HUES48 (cell line): ENCODE measurements around the gene SLC9A2.

Experiments
- H3K27ac ChIP-seq: one replicate; pipeline ENCODE4 v1.7.0; 2013; ENCODE audit warnings: low read depth, low read length, inconsistent platforms
- H3K27me3 ChIP-seq: 2 replicates; pipeline ENCODE4 v1.6.1; 2013; ENCODE audit warnings: mild to moderate bottlenecking, low read length; ENCODE audit not compliant: control insufficient read depth, insufficient read depth
- H3K36me3 ChIP-seq: 2 replicates; pipeline ENCODE4 v1.6.1; 2013; ENCODE audit warnings: low read length; ENCODE audit not compliant: control insufficient read depth, insufficient read depth
- H3K4me1 ChIP-seq: 2 replicates; pipeline ENCODE4 v1.6.1; 2013; ENCODE audit warnings: mild to moderate bottlenecking, low read length; ENCODE audit not compliant: control insufficient read depth, insufficient read depth
- H3K4me3 ChIP-seq: 2 replicates; pipeline ENCODE4 v1.5.1; 2013; ENCODE audit warnings: mild to moderate bottlenecking, low read depth, low read length
- H3K9ac ChIP-seq: 2 replicates; pipeline ENCODE4 v1.6.1; 2013; ENCODE audit warnings: mild to moderate bottlenecking, low read depth, low read length, moderate library complexity
- H3K9me3 ChIP-seq: 2 replicates; pipeline ENCODE4 v1.6.1; 2013; ENCODE audit warnings: low read length; ENCODE audit not compliant: control insufficient read depth, insufficient read depth

Gene SLC9A2

GRCh38 chr2:102619414-102620319 lies at the start of gene SLC9A2:
TSS of gene SLC9A2 (plus strand) at chr2:102619553. CDS start at chr2:102619849, 296 bp downstream.
- Histone ChIP-seq H3K36me3 (no peaks in the 10 kb centered on the region), H3K27ac (no peak within 1 kb of the TSS), H3K9ac (no peak within 1 kb of the TSS), H3K4me1 (peaks cover 14% of the 10 kb centered on the region; the same call in 1 of the 2 replicates), H3K4me3 (peak within 1 kb of the TSS; percentile 62), H3K9me3 (no peaks in the 10 kb centered on the region), H3K27me3 (peaks cover 65% of the 10 kb centered on the region)

- Histone ChIP-seq H3K9me3 (peaks cover 4% of the 10 kb centered on the region; the same call in 1 of the 2 replicates), H3K36me3 (no peaks in the 10 kb centered on the region), H3K4me1 (no peaks in the 10 kb centered on the region; the same call in 1 of the 2 replicates)
These were observed 43.5 kb upstream of the SLC9A2 start for GRCh38 chr2:102575888-102576287.

GRCh38 chr2:102578376-102578775 lies 41.0 kb upstream of the SLC9A2 start:
- Histone ChIP-seq H3K27me3 (no peaks in the 10 kb centered on the region), H3K36me3 (no peaks in the 10 kb centered on the region), H3K9ac (no peak overlapping the region), H3K9me3 (no peaks in the 10 kb centered on the region), H3K27ac (no peak overlapping the region), H3K4me3 (no peak overlapping the region), H3K4me1 (no peaks in the 10 kb centered on the region; the same call in 1 of the 2 replicates)

More at GRCh38 chr2:102575888-102576287, 43.5 kb upstream of the SLC9A2 start:
- H3K4me3 ChIP-seq: no peak overlapping the region
- H3K9ac ChIP-seq: no peak overlapping the region
- no peak overlapping the region for H3K27ac ChIP-seq
- H3K27me3 ChIP-seq: no peaks in the 10 kb centered on the region

- no peak overlapping the region for H3K9ac ChIP-seq
- H3K4me1 ChIP-seq: peaks cover 13% of the 10 kb centered on the region
- H3K9me3 ChIP-seq: no peaks in the 10 kb centered on the region
- no peaks in the 10 kb centered on the region for H3K36me3 ChIP-seq
- no peaks in the 10 kb centered on the region for H3K27me3 ChIP-seq
- H3K27ac ChIP-seq: no peak overlapping the region
- H3K4me3 ChIP-seq: no peak overlapping the region
These were observed 37.4 kb upstream of the SLC9A2 start for GRCh38 chr2:102581911-102582310.

GRCh38 chr2:102582845-102583244 lies 36.5 kb upstream of the SLC9A2 start:
- no peaks in the 10 kb centered on the region for H3K27me3 ChIP-seq
- no peak overlapping the region for H3K4me3 ChIP-seq
- H3K4me1 ChIP-seq: peaks cover 13% of the 10 kb centered on the region
- no peaks in the 10 kb centered on the region for H3K36me3 ChIP-seq
- H3K27ac ChIP-seq: no peak overlapping the region
- no peaks in the 10 kb centered on the region for H3K9me3 ChIP-seq
- H3K9ac ChIP-seq: no peak overlapping the region

- no peaks in the 10 kb centered on the region for H3K27me3 ChIP-seq
- peak overlapping the region; percentile 44 for H3K27ac ChIP-seq
- H3K9me3 ChIP-seq: no peaks in the 10 kb centered on the region
- H3K4me3 ChIP-seq: peak overlapping the region; percentile 12; the same call in 1 of the 2 replicates
- no peaks in the 10 kb centered on the region for H3K36me3 ChIP-seq
- peaks cover 13% of the 10 kb centered on the region for H3K4me1 ChIP-seq
- no peak overlapping the region for H3K9ac ChIP-seq
These were observed 33.4 kb upstream of the SLC9A2 start for GRCh38 chr2:102585847-102586404.

- H3K27me3 ChIP-seq: no peaks in the 10 kb centered on the region
- no peak overlapping the region for H3K27ac ChIP-seq
- H3K9ac ChIP-seq: no peak overlapping the region
- H3K4me1 ChIP-seq: peaks cover 13% of the 10 kb centered on the region
- no peaks in the 10 kb centered on the region for H3K9me3 ChIP-seq
- H3K36me3 ChIP-seq: no peaks in the 10 kb centered on the region
- no peak overlapping the region for H3K4me3 ChIP-seq
These were observed 31.0 kb upstream of the SLC9A2 start for GRCh38 chr2:102588213-102588939.

GRCh38 chr2:102589444-102589843 lies 29.9 kb upstream of the SLC9A2 start:
- H3K27ac ChIP-seq: no peak overlapping the region
- H3K9ac ChIP-seq: no peak overlapping the region
- no peaks in the 10 kb centered on the region for H3K36me3 ChIP-seq
- H3K27me3 ChIP-seq: no peaks in the 10 kb centered on the region
- no peak overlapping the region for H3K4me3 ChIP-seq
- no peaks in the 10 kb centered on the region for H3K9me3 ChIP-seq
- H3K4me1 ChIP-seq: peaks cover 13% of the 10 kb centered on the region

- Histone ChIP-seq H3K27me3 (no peaks in the 10 kb centered on the region), H3K9me3 (no peaks in the 10 kb centered on the region), H3K27ac (no peak overlapping the region), H3K4me1 (peaks cover 2% of the 10 kb centered on the region), H3K36me3 (no peaks in the 10 kb centered on the region), H3K4me3 (no peak overlapping the region), H3K9ac (no peak overlapping the region)
These were observed 27.8 kb upstream of the SLC9A2 start for GRCh38 chr2:102591491-102592045.

- no peak overlapping the region for H3K9ac ChIP-seq
- H3K4me3 ChIP-seq: no peak overlapping the region
- H3K4me1 ChIP-seq: no peaks in the 10 kb centered on the region
- H3K27me3 ChIP-seq: no peaks in the 10 kb centered on the region
- no peaks in the 10 kb centered on the region for H3K9me3 ChIP-seq
- H3K27ac ChIP-seq: no peak overlapping the region
- H3K36me3 ChIP-seq: no peaks in the 10 kb centered on the region
These were observed 26.8 kb upstream of the SLC9A2 start for GRCh38 chr2:102592601-102593000.
